Esophagus (tissue), 2 donors: ENCODE data around the gene NAA50. TPM values are rescaled to one million over a fixed set of nuclear protein-coding genes. Genes with fewer than 3 reads are reported as not detected.

Experiments used
- H3K27ac ChIP-seq, 2 donors: one replicate each; pipeline ENCODE4 v1.5.1; 2013; ENCODE audit warnings: low read depth in 2 of 2, mild to moderate bottlenecking in 2 of 2, inconsistent platforms in 1 of 2, low read length in 1 of 2, moderate library complexity in 1 of 2
- H3K27me3 ChIP-seq, 2 donors: one replicate each; pipeline ENCODE4 v1.6.1; 2013; ENCODE audit warnings: low read length in 2 of 2, control low read depth in 1 of 2, mild to moderate bottlenecking in 1 of 2; ENCODE audit not compliant: insufficient read depth in 2 of 2, control insufficient read depth in 1 of 2
- H3K36me3 ChIP-seq, 2 donors: one replicate each; pipeline ENCODE4 v1.6.1; 2013; ENCODE audit warnings: low read length in 1 of 2; ENCODE audit not compliant: control insufficient read depth in 2 of 2, insufficient read depth in 2 of 2
- H3K4me1 ChIP-seq, 2 donors: one replicate each; pipeline ENCODE4 v1.6.1; 2013; ENCODE audit warnings: low read length in 1 of 2; ENCODE audit not compliant: control insufficient read depth in 2 of 2, insufficient read depth in 2 of 2
- H3K4me3 ChIP-seq, 2 donors: one replicate each; pipeline ENCODE4 v1.5.1; 2013; ENCODE audit warnings: low read length in 2 of 2, mild to moderate bottlenecking in 2 of 2, low read depth in 1 of 2, moderate library complexity in 1 of 2
- H3K9me3 ChIP-seq, 2 donors: one replicate each; pipeline ENCODE4 v1.6.1; 2013; ENCODE audit warnings: mild to moderate bottlenecking in 2 of 2, low read depth in 1 of 2, low read length in 1 of 2, moderate library complexity in 1 of 2; ENCODE audit not compliant: control insufficient read depth in 2 of 2, insufficient read depth in 1 of 2
- WGBS, 2 donors: extraction: QIAGEN DNeasy Blood & Tissue Kit; methylation state at CpG; one replicate each; pipeline ENCODE4 v1.1.7; 2013; 5-methylcytosine and 5-hydroxymethylcytosine counted together
- polyA plus RNA-seq, 2 donors: library from polyadenylated mRNA; stranded (reverse); fragments of 200-250 nt; gene quantifications; one replicate each; pipeline ENCODE4 v1.2.3, GENCODE V29; 2013
- donor health status: healthy with polysubstance abuse.
- donor health status: Bipolar disorder and iron deficiency.

NAA50 gene
- 10 to 100 TPM; 24.7 to 69.7 TPM for polyA plus RNA-seq

GRCh38 chr3:113745756-113746547 lies at the start of gene NAA50:
Gene NAA50, minus strand, starts transcription at chr3:113746249. Its CDS starts 300 bp downstream, at chr3:113745949.
- WGBS, 2 donors: 0% methylated on average over 71 to 72 of the region's 72 CpGs
- Histone ChIP-seq H3K27ac (peak within 1 kb of the TSS; percentile 99), H3K27me3 (no peaks in the 10 kb centered on the region), H3K4me1 (peaks cover 0 to 4% of the 10 kb centered on the region in 2 donors), H3K36me3 (no peaks in the 10 kb centered on the region), H3K9me3 (no peaks in the 10 kb centered on the region), H3K4me3 (peak within 1 kb of the TSS; percentile 89 to 97)

GRCh38 chr3:113795693-113796092 lies 49.6 kb upstream of the NAA50 start:
- Histone ChIP-seq H3K9me3 (no peaks in the 10 kb centered on the region), H3K36me3 (peaks cover 6 to 9% of the 10 kb centered on the region in 2 donors), H3K4me1 (no peaks in the 10 kb centered on the region), H3K27ac (no peak overlapping the region), H3K27me3 (no peaks in the 10 kb centered on the region), H3K4me3 (no peak overlapping the region)
- whole genome bisulfite sequencing, 2 donors: 84 to 90% methylated on average over 4 of the region's 4 CpGs

- Histone ChIP-seq H3K4me3 (no peak overlapping the region), H3K36me3 (peaks cover 5 to 9% of the 10 kb centered on the region in 2 donors), H3K9me3 (no peaks in the 10 kb centered on the region), H3K4me1 (no peaks in the 10 kb centered on the region), H3K27ac (no peak overlapping the region), H3K27me3 (no peaks in the 10 kb centered on the region)
- 94% methylated on average over 4 of the region's 4 CpGs for WGBS, 2 donors
These were observed 48.5 kb upstream of the NAA50 start for GRCh38 chr3:113794526-113794925.

- H3K36me3 ChIP-seq: peaks cover 8 to 9% of the 10 kb centered on the region in 2 donors
- H3K9me3 ChIP-seq: no peaks in the 10 kb centered on the region
- H3K4me3 ChIP-seq: no peak overlapping the region
- H3K27me3 ChIP-seq: no peaks in the 10 kb centered on the region
- H3K4me1 ChIP-seq: no peaks in the 10 kb centered on the region
- no peak overlapping the region for H3K27ac ChIP-seq
These were observed 45.3 kb upstream of the NAA50 start for GRCh38 chr3:113791381-113791780.

GRCh38 chr3:113783980-113784379 lies 37.9 kb upstream of the NAA50 start:
- WGBS, 2 donors: 79% methylated on average over 4 of the region's 4 CpGs
- Histone ChIP-seq H3K36me3 (peaks cover 0 to 2% of the 10 kb centered on the region in 2 donors), H3K4me1 (no peaks in the 10 kb centered on the region)

GRCh38 chr3:113783463-113783862 lies 37.4 kb upstream of the NAA50 start:
- Histone ChIP-seq H3K27ac (no peak overlapping the region), H3K9me3 (no peaks in the 10 kb centered on the region), H3K4me3 (no peak overlapping the region), H3K27me3 (no peaks in the 10 kb centered on the region), H3K4me1 (no peaks in the 10 kb centered on the region), H3K36me3 (peaks cover 0 to under 1% of the 10 kb centered on the region in 2 donors)

More at GRCh38 chr3:113783980-113784379, 37.9 kb upstream of the NAA50 start:
- Histone ChIP-seq H3K9me3 (no peaks in the 10 kb centered on the region), H3K27me3 (no peaks in the 10 kb centered on the region), H3K4me3 (no peak overlapping the region), H3K27ac (no peak overlapping the region)

GRCh38 chr3:113776564-113776963 lies 30.5 kb upstream of the NAA50 start:
- Histone ChIP-seq H3K4me3 (no peak overlapping the region), H3K27me3 (no peaks in the 10 kb centered on the region), H3K27ac (no peak overlapping the region), H3K9me3 (no peaks in the 10 kb centered on the region), H3K4me1 (no peaks in the 10 kb centered on the region), H3K36me3 (no peaks in the 10 kb centered on the region)
- WGBS, 2 donors: 68 to 84% methylated on average over 3 of the region's 3 CpGs

GRCh38 chr3:113775516-113775915 lies 29.5 kb upstream of the NAA50 start:
- Histone ChIP-seq H3K9me3 (no peaks in the 10 kb centered on the region), H3K36me3 (no peaks in the 10 kb centered on the region), H3K4me1 (no peaks in the 10 kb centered on the region), H3K4me3 (no peak overlapping the region), H3K27ac (no peak overlapping the region), H3K27me3 (no peaks in the 10 kb centered on the region)
- WGBS, 2 donors: 99 to 100% methylated on average over 1 of the region's 1 CpG

- no peaks in the 10 kb centered on the region for H3K4me1 ChIP-seq
- 65 to 70% methylated on average over 3 of the region's 3 CpGs for WGBS, 2 donors
- H3K36me3 ChIP-seq: no peaks in the 10 kb centered on the region
- H3K9me3 ChIP-seq: no peaks in the 10 kb centered on the region
- H3K27ac ChIP-seq: no peak overlapping the region
- H3K4me3 ChIP-seq: no peak overlapping the region
- H3K27me3 ChIP-seq: no peaks in the 10 kb centered on the region
These were observed 27.3 kb upstream of the NAA50 start for GRCh38 chr3:113773381-113773780.

GRCh38 chr3:113771993-113772392 lies 25.9 kb upstream of the NAA50 start:
- Histone ChIP-seq H3K36me3 (no peaks in the 10 kb centered on the region), H3K27ac (no peak overlapping the region), H3K4me1 (no peaks in the 10 kb centered on the region), H3K27me3 (no peaks in the 10 kb centered on the region), H3K4me3 (no peak overlapping the region), H3K9me3 (no peaks in the 10 kb centered on the region)
